Activated naive CD4-positive, alpha-beta T cell treated with anti-CD3 and anti-CD28 coated beads for 36 hours (primary cell): ENCODE measurements around the gene SPIN1. TPM values are rescaled to one million over a fixed set of nuclear protein-coding genes. Genes with fewer than 3 reads are reported as not detected.
A peak's percentile ranks its signal among the peaks of the same experiment; 100 is the strongest.

Source experiments
- CTCF ChIA-PET: fragments of 350-600 bp; sonication (Branson Sonifier 250); formaldehyde crosslinking; loops from one replicate; lab custom pipeline; 2021; ENCODE audit warnings: antibody characterized with exemption; lab: Charles Lee
- DNase-seq: peaks from one replicate; pipeline ENCODE4 v3.0.0-alpha.2; 2020
- H3K27ac Mint-ChIP-seq: one replicate; pipeline ENCODE4 v1.8.0; 2021; ENCODE audit warnings: mild to moderate bottlenecking, mixed read lengths
- H3K27me3 Mint-ChIP-seq: one replicate; pipeline ENCODE4 v1.8.0; 2021; ENCODE audit warnings: low read depth, mixed read lengths
- H3K36me3 Mint-ChIP-seq: one replicate; pipeline ENCODE4 v1.8.0; 2021; ENCODE audit warnings: low read depth, mixed read lengths
- H3K4me1 Mint-ChIP-seq: one replicate; pipeline ENCODE4 v1.8.0; 2021; ENCODE audit warnings: low read depth, mixed read lengths
- H3K4me3 Mint-ChIP-seq: one replicate; pipeline ENCODE4 v1.8.0; 2021; ENCODE audit warnings: mild to moderate bottlenecking, moderate library complexity, mixed read lengths
- H3K9me3 Mint-ChIP-seq: one replicate; pipeline ENCODE4 v1.8.0; 2021; ENCODE audit warnings: mixed read lengths
- intact Hi-C: fragments of 100-400 bp; cut with micrococcal nuclease; formaldehyde crosslinking; loops from one replicate; pipeline ENCODE4 v1.15.1; 2023
- total RNA-seq, 2 experiments: library from RNA; stranded (reverse); gene quantifications; one replicate each; pipeline ENCODE4 v1.2.3, GENCODE V29; 2021

Gene SPIN1
- total RNA-seq, 2 experiments from 2014 or later: 20.2 to 21.4 TPM

DNA sequence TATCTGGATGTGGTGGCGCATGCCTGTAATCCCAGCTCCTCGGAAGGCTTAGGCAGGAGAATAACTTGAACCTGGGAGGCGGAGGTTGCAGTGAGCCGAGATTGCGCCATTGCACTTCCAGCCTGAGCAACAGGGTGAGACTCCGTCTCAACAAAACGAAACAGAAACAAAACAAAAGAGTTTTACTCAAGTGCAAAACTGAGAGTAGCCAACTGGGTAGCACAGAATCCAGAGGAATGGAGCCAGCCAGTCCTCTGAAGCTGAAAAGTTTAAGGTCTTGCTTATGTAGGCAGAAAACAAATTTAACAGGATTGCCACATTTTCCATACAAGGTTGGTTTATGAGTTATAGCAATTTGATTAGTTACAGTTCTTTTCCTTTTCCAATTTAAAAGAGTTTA, 32.0 kb downstream of the SPIN1 start:
- Mint-ChIP-seq H3K4me3 (no peak overlapping the region), H3K4me1 (peaks cover 15% of the 10 kb centered on the region), H3K9me3 (peaks cover 31% of the 10 kb centered on the region), H3K36me3 (peaks cover 61% of the 10 kb centered on the region), H3K27ac (no peak overlapping the region), H3K27me3 (no peaks in the 10 kb centered on the region)
- no peak for DNase-seq
- CTCF ChIA-PET: no interaction called here
- intact Hi-C loops: no loop called here

DNA sequence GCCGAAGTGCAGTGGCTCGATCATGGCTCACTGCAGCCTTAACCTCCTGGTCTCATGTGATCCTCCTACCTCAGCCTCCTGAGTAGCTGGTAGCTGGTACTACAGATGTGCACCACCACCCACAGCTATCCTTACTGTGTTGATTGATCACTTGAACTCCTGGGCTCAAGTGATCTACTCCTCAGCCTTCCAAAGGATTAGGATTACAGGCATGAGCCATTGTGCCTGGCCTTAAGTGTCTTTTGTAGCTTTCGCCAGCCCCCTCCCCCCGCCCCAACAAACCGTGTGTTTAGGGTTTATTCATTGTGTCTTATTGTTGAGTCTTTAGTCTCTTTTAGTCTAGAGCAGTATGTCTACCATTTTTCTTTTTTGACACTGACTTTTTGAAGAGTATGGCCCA, 33.1 kb downstream of the SPIN1 start:
- H3K9me3 Mint-ChIP-seq: peaks cover 29% of the 10 kb centered on the region

DNA sequence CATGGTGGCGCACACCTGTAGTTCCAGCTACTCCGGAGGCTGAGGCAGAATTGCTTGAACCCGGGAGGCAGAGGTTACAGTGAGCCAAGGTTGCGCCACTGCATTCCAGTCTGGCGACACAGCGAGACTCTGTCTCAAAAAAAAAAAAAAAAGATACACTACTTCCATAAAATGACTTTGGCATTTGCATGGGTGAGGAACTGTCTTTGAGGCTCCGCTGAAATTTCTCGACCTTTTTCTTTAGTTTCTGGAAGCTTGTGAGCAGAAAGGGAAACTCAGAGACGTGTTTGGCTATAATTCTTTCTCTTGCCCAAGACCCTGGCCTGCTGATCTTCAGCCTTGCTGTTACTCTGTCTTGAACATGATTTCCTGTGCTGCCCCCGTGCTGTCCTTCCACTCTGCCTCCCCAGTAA, 37.3 kb downstream of the SPIN1 start:
- no peak overlapping the region for H3K27ac Mint-ChIP-seq
- H3K36me3 Mint-ChIP-seq: peaks cover 26% of the 10 kb centered on the region
- H3K9me3 Mint-ChIP-seq: peaks cover 5% of the 10 kb centered on the region
- intact Hi-C loops: no loop called here
- CTCF ChIA-PET: no interaction called here
- H3K4me3 Mint-ChIP-seq: no peak overlapping the region
- DNase-seq: no peak
- H3K4me1 Mint-ChIP-seq: peaks cover 7% of the 10 kb centered on the region
- H3K27me3 Mint-ChIP-seq: no peaks in the 10 kb centered on the region

More for the DNA sequence above, 33.1 kb downstream of the SPIN1 start:
- Mint-ChIP-seq H3K4me1 (peaks cover 18% of the 10 kb centered on the region), H3K4me3 (no peak overlapping the region), H3K36me3 (peaks cover 59% of the 10 kb centered on the region), H3K27ac (no peak overlapping the region), H3K27me3 (no peaks in the 10 kb centered on the region)
- CTCF ChIA-PET: no interaction called here
- intact Hi-C loops: no loop called here
- no peak for DNase-seq

DNA sequence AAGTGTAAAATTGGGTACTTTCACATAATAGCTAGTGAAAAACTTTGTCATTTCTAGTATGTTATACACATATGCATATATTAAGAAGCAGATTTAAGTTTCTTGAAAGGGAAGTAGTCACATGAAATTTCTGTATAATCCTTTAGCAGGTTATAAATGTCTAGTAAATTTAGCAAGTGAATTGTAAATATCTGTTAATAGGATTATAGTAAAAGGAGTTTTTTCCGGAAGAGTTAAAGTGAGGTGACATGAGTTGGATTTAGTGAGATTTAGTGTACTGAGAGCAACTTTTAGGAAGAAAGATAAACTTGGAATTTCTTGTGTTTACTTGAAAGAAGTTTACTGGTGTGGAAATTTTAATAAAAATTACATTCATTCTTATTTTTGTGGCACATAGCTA, 38.4 kb downstream of the SPIN1 start:
- CTCF ChIA-PET: no interaction called here

DNA sequence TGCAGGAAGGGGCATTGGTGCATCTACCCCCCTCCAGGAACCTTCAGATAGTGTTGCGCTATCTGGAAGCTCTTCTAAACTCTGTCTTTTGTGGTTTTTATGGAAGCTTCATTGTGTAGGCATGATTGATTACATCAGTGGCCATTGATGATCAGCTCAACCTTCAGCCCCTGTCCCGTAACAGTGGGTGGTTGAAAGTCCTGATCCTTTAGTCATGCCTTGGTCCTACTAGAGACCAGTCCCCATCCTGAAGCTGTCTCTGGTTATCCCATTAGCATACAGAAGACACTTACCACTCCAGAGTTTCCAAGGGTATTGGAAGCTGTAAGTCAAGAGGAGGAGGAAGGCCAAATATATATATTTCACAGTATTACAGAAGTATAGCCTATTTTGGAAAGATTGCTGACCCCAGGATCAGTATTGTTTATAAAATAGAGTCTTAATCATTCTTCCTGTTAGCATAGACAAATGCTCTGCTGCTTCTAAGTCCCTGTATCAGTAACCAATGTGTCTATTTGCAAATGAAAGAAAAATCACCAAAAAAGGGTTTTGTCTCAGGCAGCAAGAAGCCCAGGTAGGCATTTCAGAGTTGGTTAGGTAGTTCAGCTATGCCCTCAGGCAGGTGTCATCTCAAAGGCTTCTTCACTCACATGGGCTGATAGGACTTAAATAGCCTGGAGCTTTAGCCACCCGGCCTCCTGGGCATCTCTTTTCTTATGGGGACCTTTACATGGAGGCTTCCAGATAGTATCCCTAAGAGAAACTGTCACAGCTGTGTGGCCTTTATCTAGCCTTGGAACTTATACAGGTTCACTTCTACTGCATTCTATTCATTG, 41.6 kb downstream of the SPIN1 start:
- Mint-ChIP-seq H3K27ac (no peak overlapping the region), H3K4me1 (peaks cover 11% of the 10 kb centered on the region)

More for the DNA sequence above, 38.4 kb downstream of the SPIN1 start:
- H3K36me3 Mint-ChIP-seq: peaks cover 19% of the 10 kb centered on the region
- no peaks in the 10 kb centered on the region for H3K27me3 Mint-ChIP-seq
- no peak for DNase-seq
- no peak overlapping the region for H3K27ac Mint-ChIP-seq
- H3K9me3 Mint-ChIP-seq: no peaks in the 10 kb centered on the region
- intact Hi-C loops: no loop called here
- no peak overlapping the region for H3K4me3 Mint-ChIP-seq
- H3K4me1 Mint-ChIP-seq: peaks cover 7% of the 10 kb centered on the region

DNA sequence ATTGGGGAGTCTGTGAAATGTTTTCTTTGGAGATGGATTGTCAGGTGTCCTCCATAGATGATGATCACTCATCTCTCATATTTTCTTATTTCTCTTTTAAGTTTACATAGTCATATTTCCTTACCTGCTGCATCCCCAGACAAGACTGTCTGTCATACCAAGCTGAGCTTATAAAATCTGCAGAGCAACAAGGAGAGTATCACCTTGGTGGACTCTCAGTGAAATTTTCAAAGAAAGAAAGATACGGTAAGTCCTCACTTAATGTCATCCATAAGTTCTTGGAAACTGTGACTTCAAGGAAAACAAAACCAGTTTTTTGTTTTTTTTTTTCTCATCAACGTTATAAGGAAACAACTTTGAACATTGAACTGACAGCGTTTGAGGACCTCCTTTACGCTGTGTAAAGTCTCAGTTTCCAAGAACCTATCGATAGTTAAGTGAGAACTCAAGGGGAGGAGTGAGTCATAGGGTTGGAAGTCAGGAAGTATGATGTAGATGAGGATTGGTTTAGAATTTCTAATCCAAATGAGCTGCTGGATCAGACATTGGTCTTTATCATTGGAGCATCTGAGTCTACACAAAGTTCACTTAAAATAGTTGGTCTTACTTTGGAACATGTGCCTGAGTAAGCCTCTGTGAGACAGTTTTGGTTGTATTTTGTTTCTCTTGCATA, 45.5 kb downstream of the SPIN1 start:
- intact Hi-C loops: no loop called here
- Mint-ChIP-seq H3K36me3 (peaks cover 51% of the 10 kb centered on the region), H3K27me3 (no peaks in the 10 kb centered on the region), H3K4me1 (peaks cover 14% of the 10 kb centered on the region), H3K9me3 (peaks cover 2% of the 10 kb centered on the region), H3K27ac (peak overlapping the region; percentile 48), H3K4me3 (no peak overlapping the region)
- CTCF ChIA-PET: no interaction called here
- DNase-seq: no peak

More for the DNA sequence above, 41.6 kb downstream of the SPIN1 start:
- Mint-ChIP-seq H3K36me3 (peaks cover 27% of the 10 kb centered on the region), H3K9me3 (no peaks in the 10 kb centered on the region), H3K27me3 (no peaks in the 10 kb centered on the region), H3K4me3 (no peak overlapping the region)
- DNase-seq: no peak
- CTCF ChIA-PET: no interaction called here
- intact Hi-C loops: no loop called here

DNA sequence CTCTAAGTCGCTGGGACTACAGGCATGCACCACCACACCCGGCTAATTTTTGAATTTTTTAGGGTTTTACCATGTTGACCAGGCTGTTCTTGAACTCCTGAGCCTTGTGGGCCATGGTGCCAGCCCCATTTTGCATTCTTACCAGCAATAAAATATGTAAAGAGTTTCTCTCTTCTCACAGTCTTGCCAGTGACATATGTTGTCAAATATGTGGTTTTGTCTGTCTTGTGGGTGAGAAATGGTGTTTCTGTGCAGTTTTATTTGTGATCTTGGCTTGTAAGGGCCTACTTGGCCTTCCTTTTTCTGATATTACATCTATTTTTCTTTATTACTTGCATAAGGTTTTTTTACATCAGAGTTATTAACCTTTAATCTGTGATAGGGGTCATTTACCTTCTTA, 47.1 kb downstream of the SPIN1 start:
- intact Hi-C loops: no loop called here
- Mint-ChIP-seq H3K4me1 (peaks cover 19% of the 10 kb centered on the region), H3K9me3 (peaks cover 2% of the 10 kb centered on the region), H3K27ac (no peak overlapping the region), H3K36me3 (peaks cover 48% of the 10 kb centered on the region), H3K4me3 (no peak overlapping the region), H3K27me3 (no peaks in the 10 kb centered on the region)
- CTCF ChIA-PET: no interaction called here
- DNase-seq: no peak

DNA sequence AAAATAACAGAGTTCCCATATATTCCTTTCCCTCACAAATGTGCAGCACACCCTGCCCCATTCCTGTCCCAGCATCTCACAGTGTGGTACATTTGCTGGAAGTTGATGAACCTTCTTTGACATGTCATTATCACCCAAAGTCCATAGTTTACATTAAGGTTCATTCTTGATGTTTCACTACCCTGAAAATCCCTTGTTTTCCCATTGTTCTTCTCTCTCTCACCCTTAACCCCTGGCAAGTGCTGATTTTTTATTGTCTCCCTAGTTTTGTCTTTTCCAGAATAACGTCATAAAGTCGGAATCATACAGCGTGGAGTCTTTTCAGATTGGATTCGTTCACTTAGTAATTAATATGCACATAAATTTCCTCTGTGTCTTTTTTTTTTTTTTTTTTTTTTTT, 48.1 kb downstream of the SPIN1 start:
- H3K27me3 Mint-ChIP-seq: no peaks in the 10 kb centered on the region
- CTCF ChIA-PET: no interaction called here
- intact Hi-C loops: no loop called here
- peaks cover 19% of the 10 kb centered on the region for H3K4me1 Mint-ChIP-seq
- peaks cover 2% of the 10 kb centered on the region for H3K9me3 Mint-ChIP-seq
- no peak overlapping the region for H3K4me3 Mint-ChIP-seq
- peaks cover 46% of the 10 kb centered on the region for H3K36me3 Mint-ChIP-seq
- H3K27ac Mint-ChIP-seq: no peak overlapping the region
- DNase-seq: no peak

DNA sequence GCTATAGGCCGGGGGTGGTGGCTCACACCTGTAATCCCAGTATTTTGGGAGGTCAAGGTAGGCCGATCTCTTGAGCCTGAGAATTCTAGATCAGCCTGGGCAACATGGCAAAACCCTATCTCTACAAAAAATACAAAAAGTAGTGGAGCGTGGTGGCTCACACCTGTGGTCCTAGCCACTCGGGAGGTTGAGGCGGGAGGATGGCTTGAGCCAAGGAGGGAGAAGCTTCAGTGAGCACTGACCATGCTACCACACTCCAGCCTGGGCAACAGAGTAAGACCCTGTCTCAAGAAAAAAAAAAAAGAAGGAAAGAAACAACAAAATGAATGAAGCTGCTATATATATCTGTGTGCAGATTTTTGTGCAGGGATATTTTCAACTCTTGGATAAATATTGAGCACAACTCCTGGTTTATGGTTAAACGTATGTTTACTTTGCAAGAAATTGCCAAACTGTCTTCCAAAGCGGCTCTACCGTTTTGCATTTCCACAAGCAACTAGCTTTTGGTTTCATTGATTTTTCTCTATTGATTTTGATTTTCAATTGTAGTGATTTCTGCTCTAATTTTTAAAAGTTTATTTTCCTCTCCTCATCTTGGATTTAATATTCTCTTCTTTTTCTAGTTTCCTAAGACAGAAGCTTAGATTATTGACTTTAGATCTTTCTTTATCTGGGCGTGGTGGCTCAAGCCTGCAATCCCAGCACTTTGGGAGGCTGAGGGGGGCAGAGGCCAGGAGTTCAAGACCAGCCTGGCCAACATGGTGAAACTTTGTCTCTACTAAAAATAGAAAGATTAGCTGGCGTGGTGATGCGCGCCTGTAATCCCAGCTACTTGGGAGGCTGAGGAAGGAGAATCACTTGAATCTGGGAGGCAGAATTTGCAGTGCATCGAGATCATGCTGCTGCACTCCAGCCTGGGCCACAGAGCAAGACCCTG, 49.2 kb downstream of the SPIN1 start:
- DNase-seq: no peak
- Mint-ChIP-seq H3K36me3 (peaks cover 48% of the 10 kb centered on the region), H3K4me1 (peaks cover 25% of the 10 kb centered on the region), H3K27me3 (no peaks in the 10 kb centered on the region), H3K27ac (no peak overlapping the region), H3K4me3 (no peak overlapping the region), H3K9me3 (peaks cover 2% of the 10 kb centered on the region)
- intact Hi-C loops: no loop called here
- CTCF ChIA-PET: no interaction called here

DNA sequence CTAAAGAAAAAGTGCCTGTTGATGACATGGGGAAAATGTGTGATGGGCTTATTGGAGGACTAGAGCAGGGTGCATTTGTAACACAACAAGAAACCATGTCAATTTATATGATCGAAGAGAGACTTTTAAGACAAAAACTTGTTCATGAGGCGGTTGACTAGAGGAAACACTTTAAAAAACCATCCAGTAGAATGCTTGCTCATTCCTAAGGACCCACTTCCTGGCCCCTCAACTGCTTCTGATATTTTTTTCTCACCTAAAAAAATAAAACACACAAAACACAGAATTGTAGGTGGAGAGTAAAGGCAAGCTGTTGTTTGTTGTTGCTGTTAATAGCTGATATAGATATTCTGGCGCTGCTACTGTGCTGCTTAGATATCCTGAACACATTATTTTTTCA, 50.6 kb downstream of the SPIN1 start:
- CTCF ChIA-PET: no interaction called here
- H3K4me1 Mint-ChIP-seq: peaks cover 25% of the 10 kb centered on the region
- H3K27me3 Mint-ChIP-seq: no peaks in the 10 kb centered on the region
- H3K4me3 Mint-ChIP-seq: no peak overlapping the region
- no peak for DNase-seq
- peaks cover 45% of the 10 kb centered on the region for H3K36me3 Mint-ChIP-seq
- intact Hi-C loops: no loop called here
- H3K9me3 Mint-ChIP-seq: peaks cover 2% of the 10 kb centered on the region
- no peak overlapping the region for H3K27ac Mint-ChIP-seq

DNA sequence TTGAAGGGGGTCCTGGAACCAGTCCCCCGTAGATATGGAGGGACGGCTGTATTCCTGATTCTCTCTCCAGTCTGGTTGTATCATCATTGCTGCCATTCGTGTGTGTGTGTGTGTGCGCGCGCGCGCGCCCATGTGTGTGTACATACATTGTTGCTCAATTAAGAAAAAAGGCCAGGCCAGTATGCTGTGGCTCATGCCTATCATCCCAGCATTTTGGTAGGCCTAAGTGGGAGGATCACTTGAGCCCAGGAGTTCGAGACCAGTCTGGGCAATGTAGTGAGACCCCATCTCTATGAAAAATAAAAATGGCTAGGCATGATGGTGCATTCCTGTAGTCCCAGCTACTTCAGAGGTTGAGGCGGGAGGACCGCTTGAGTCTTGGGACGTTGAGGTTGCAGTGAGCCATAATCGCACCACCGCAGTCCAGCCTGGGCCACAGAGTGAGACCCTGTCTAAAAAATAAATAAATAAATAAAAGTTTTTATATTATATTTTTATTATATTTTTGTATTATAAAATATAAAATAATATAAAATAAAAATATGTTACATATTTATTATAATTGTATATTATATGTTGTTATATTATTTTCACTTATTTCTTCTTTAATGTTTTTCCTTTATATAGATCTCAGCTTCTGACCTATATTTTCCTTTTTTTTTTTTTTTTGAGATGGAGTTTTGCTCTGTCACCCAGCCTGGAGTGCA, 53.2 kb downstream of the SPIN1 start:
- CTCF ChIA-PET: no interaction called here
- Mint-ChIP-seq H3K27ac (no peak overlapping the region), H3K9me3 (peaks cover 3% of the 10 kb centered on the region), H3K27me3 (no peaks in the 10 kb centered on the region), H3K4me1 (peaks cover 23% of the 10 kb centered on the region), H3K4me3 (no peak overlapping the region), H3K36me3 (peaks cover 35% of the 10 kb centered on the region)
- intact Hi-C loops: no loop called here
- no peak for DNase-seq
